NAMALWA (cell line): ENCODE measurements around the gene PLEKHH3.

ENCODE experiments used
- DNase-seq: peaks from one replicate; pipeline ENCODE4 v3.0.0-alpha.2; 2015; ENCODE audit warnings: low spot score

Gene PLEKHH3

DNA sequence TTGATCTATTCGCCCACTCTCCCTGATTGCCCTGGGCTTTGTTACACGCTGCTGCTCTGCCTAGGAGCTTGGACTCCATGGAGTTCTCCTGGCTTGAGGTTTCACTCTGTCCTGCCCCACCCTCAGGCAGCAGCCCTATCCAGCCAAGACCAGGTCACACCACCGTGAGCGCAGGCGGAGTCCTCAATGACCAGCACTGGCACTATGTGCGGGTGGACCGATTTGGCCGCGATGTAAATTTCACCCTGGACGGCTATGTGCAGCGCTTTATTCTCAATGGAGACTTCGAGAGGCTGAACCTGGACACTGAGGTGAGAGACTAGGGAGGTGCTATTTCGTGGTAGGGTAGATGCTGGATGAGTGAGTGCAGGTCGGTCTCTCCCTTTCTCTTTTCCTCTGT, 9.0 kb upstream of the PLEKHH3 start:
- no peak for DNase-seq

DNA sequence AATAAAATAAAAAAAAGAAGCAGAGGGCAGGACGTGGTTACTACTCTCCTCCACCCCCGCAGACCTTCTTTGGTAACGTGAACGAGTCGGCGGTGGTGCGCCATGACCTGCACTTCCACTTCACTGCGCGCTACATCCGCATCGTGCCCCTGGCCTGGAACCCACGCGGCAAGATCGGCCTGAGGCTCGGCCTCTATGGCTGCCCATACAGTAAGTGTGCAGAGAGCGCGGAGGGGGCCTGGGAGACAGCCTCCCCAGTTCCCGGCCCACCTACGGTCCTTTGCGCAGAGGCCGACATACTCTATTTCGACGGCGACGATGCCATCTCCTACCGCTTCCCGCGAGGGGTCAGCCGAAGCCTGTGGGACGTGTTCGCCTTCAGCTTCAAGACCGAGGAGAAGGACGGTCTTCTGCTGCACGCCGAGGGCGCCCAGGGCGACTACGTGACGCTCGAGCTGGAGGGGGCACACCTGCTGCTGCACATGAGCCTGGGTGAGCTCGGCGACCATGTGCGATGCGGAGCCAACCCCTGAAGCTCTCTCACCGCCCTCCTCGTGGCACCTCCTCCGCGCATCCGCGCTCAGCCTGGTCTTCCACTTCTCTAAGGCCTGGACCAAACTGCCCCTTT, 8.2 kb upstream of the PLEKHH3 start:
- DNase-seq = no peak

DNA sequence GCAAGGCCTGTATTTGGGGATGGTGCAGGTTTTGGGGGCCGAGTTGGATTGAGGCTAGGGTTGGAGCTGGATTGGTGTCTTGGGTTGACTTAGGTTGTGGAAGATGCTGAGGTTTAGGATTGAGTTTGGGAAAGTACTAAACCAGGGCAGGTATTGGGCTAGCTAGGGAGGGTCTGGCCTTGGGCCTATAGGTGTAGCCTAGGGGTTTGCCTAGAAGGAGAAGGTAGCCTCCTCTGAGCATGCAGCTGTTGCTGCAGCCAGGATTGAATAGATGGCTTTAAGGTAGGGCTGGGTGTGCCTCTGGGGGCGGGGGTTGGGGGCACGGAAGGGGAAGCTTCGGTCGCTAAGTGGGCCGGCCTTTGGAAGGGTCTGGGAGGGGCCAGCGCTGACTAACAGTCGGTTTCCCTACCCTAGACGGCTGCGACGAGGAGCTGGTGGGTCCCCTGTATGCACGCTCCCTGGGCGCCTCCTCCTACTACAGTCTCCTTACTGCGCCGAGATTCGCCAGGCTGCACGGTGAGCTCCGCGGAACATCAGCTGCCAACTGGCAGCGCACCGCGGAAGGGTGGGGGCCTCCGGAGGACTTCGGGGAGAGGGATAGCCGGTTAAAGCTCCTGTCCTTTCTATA, 6.7 kb upstream of the PLEKHH3 start:
- no peak for DNase-seq

DNA sequence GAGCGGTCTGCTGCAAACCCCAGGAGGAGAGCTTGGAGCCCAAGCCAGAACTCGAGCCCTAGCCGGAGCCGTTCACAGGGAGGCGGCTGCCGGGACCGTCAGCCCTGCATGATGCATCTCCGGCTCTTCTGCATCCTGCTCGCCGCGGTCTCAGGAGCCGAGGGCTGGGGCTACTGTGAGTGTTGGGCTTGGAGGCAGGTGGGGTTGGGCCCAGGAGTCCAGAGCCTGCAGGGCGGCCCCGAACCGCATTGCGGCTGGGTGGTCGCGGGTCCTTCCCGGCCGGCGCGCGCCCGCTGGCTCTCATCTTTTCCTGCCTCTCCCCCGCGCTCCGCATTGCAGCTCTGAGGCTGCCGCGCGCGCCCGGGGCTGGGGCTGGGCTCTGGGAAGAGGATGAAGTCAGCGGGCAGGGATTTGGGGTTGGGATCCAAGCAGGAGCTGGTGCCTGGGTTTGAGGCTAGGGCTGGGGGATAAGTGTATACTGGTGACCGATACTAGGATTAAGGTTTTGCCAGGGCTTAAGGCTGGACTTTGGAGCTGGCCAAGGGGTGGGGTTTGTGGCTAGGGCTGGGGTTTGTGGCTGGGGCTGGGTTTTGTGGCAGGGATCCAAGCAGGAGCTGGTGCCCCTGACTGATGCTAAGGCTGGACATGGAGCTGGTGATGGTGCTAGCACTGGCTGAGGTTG, 6.1 kb upstream of the PLEKHH3 start:
- no peak for DNase-seq

DNA sequence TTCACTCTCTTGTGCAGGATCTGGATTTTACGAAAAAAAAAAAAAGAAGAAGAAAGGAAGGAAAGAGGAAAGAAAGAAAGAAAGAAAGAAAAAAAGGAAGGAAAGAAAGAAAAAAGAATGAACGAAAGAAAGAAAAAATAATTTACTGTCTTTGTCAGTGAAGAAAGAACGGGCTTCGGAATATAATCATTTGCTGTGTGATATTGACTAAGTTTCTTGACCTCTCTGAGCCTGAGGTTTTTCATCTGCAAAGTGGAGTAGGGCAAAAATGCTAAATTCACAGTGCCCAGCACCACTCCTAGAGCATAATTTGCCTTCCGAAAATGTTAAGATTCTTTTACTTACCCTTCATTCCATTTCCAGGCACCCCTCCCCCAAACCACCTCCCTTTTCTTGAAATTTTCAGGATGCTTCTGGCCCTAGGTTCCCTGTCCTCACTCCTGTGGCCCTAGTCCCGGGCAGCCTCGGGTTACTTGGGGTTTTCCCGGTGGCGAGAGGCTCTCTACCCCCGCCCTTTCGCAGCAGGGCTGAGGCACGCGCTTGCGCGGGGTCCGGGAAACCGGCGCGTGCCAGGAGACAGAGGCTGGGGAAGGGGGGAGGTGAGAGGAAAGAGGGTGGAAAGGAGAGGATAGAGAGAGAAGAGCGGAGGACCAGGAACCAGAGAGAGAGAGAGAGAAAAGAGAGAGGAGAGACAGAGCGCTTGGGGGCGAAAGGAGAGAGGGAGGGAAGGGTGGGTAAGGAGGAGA, 5.4 kb upstream of the PLEKHH3 start, which contains the start of gene CNTNAP1:
Gene CNTNAP1, plus strand, starts transcription at position 556 of the 746 bp plus-strand sequence. CDS start 299 bp downstream, outside the sequence.
- no peak for DNase-seq

DNA sequence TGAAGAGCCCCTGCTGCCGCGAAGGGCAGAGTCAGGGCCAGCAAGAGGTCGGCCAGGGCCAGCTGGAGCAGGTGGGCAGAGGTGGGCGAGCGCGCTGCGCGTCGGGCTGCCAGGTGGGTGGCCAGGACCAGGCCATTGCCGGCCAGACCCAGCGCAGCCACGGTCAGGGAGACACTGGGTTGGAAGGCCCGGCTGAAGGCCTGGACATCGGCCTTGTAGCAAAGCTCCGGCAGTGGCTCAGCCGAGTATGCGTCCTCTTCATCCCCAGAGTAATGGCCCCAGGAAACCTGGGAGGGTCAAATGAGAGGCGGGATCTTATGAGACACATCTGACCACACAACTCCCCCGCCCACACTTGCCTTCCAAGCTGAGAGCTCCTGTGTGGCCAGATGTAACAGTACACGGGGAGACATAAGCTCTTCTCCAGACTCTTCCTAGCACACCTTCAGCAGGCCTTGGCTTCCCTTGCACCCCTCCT, 3.6 kb upstream of the PLEKHH3 start:
- DNase-seq = peak; percentile 26

DNA sequence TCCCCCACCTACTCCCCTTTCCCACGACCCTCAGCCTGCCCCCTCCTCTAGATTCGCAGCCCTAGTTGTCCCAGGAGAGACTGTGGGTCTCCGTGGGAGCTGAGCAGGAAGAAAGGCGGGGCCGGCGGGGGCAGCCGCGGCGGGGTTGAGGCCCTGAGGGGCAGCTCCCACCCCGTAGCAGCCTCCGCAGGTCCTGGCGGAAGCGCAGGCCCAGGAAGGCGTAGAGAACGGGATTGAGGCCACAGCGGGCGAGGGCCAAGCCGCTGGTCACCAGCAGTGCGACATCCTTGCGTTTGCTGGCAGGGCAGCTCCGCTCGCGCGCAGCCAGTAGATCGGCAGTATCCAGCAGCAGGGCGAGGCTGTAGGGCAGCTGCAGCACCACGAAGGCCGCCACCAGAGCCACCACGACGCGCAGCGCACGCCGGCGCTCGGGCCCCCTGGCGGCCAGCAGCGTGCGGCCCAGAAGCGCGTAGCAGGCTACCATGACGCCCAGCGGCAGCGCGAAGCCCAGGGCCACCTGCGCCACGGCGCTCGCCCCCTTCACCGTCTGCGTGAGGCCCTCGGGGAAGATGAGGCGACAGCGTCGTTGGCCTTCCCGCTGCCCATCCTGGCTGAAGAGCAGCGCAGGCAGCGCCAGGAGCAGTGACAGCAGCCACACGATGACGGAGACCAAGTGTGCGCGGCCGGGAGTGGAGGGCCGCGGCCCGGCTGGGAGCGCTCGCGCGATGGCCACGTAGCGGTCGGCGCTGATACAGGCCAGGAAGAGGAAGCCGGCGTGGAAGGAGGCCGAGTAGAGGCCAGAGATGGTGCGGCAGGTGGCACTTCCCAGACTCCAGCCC, 2.9 kb upstream of the PLEKHH3 start:
- DNase-seq = peak; percentile 90

DNA sequence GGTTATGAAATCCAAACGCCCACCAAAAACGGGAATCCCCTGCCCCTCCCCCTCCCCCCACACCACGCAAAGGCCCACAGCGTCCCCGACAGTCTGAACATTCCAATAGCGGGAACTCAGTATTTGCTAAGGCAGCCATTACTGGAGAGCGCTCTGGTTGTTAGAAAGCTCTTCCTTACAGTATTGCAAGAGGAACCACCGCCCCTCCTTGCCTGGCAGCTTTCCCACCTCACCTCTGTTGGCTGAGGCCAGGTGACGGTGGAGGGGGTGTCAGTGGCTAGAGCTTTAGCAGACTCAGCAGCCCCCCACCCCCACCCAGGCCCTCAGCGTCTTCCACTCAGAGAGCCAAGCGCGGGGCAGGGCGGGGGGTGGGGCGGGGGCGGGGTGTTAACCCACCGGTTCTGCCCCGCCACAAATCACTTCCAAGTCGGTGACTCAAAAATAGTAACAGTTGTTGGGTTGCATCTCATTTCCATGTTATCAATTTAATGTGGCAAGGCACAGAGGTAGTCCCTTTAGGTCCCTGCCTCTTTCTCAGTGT, 2.2 kb upstream of the PLEKHH3 start:
- DNase-seq = peak; percentile 71

DNA sequence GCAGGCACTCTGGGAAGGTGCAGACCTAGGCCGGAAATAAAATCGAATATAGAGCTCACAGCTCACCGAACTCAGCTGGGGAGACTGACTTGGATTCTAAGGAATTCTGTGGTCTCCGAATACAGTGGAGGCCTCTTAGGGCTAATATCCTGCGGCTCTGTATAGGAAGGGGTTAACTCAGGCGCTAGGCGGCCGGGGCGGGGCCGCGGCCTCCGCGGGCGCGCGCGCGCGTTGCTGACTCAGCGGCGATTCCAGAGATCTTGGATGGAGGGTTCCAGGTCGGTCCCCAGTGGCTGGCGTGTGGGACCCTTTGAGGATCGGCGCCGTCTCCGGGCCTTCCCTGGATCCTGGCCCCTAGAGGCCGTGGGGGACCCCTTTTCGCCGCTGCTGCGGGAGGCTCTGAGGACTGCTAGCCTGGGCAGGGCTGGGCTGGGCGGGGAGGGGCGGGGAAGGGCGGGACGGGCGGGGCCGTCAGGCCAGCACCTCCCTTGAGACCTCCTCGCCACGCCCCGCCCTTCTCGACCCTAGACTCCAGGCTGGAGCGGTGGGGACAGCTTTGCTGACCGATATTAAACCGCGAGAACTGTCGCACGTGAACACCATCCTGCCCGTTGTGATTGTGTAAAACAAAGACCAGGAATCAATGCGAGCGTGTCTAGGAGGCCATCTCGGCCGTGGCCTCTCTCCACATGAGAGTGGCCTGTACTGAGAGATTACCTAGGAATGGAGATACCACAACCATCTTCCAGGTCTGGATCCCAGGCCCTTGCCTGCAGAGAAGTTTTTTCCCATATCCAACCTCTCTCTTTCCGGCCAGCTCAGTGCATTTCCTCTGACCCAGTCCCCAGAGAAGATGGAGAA, 1.4 kb upstream of the PLEKHH3 start:
- peak; percentile 94 for DNase-seq

DNA sequence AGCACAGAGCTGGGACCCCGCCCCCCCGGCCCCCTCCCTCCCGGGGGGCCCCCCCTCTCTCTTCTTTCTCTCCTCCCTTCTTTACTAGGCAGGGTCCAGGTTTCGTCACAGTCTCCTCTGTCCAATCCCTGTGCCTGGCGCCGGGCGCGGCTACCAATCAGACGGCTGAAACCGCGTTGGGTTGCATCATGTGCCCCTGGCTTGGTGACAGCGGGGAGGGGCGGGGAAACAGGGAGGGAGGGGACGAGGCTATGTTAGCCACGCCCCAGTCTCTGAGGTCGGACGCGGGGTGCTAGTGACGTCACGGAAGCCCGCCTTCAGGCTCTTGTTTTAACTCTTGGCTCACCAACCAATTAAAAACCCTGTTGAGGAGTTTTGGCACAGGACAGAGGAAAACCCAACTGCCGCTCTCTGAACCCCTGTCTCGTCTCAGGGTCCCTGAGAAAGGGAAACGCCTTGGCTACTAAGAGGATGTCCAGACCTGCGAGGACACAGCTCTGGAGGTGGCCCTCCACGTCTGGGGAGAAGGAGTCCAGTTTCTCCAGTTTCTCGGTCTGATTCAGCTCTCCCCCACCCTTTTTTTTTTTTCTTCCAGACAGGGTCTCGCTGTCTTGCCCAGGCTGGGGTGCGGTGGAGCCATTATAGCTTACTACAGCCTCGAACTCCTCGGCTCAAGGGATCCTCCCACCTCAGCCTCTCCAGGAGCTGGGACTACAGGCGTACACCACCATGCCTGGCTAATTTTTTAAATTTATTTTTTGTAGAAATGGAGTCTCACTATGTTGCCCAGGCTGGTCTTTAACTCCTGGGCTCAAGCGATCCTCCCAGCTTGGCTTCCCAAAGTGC, 441 bp upstream of the PLEKHH3 start:
- DNase-seq = peak; percentile 100

DNA sequence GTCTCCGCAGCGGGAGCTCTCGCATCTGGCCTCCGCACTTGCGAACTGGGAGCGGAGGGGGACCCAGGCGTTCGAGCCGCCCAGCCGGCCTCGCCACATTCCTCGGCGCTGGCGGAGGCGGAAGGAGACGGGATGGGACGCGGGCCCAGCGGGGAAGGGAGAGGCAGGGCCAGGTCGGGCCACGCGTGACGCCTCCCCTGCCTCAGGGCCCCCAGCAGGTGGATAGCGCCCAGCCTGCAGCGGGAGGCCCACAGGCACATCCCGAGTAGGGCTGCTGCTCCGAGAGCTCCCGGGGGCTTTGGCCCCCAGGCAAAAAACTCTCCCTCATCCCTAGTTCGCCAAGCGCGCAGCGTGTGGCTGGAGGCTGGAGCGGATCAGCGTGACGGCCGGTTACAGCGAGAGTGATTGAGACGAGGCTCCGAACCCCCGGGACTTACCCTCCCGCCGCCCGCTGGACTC, 800 bp downstream of the PLEKHH3 start:
- DNase-seq = peak; percentile 21

DNA sequence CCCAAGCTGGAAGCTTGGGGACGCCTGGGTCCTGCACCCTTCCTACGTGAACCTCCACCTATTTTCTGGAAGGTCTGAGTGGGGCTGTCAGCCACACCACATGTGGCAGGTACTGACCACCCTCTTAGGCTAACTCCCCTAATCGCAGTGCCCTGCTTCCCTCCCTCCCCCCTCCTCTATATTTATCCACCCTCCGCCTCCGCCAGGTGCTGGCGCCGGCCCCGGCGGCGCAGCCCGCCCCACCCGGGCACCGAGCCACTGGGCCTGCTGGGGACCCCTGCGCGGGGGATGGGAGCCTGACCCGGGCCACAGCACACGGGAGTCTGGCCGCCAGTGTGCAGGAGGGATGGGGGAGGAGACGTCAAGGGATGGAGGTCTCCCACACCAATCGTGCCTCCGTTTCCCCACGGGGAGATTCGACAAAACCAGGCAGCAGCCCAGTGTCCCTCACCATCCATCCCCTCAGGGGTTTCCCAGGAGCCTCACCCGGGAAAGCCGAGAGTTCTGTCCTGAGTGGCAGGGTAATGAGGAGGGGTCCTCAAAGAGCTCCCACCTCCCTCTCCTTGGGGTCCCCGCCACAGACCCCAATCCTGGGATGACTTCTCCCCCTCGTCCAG, 1.3 kb downstream of the PLEKHH3 start:
- DNase-seq = peak; percentile 40

DNA sequence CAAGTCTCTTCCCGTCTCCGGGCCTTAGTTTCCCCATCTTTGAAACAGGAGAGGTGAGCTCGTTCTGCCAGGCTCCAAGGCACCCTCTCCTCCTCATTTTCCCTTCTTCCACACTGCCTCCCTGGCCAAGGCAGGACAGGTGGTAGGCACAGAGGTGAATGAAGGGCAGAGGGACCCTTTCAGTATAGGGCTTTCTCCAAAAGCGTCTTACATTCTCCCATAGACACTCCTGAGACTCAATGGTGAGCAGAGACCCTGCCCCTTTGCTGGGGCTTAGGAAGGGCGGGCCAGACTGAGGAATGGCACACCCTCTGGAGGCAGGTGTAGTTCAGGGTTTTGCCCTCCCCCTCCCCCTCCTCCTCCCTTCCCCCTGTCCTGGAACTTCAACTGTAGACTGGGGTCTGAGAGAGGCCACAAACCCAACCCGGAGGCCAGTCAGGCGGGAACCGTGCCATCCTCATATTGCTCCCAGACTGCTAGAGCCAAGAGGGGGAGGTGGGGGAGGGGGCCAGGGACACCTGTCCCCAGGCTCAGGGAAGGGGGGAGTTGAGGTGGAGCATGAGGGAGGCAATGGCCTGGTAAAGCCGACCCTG, 1.9 kb downstream of the PLEKHH3 start:
- peak; percentile 45 for DNase-seq

DNA sequence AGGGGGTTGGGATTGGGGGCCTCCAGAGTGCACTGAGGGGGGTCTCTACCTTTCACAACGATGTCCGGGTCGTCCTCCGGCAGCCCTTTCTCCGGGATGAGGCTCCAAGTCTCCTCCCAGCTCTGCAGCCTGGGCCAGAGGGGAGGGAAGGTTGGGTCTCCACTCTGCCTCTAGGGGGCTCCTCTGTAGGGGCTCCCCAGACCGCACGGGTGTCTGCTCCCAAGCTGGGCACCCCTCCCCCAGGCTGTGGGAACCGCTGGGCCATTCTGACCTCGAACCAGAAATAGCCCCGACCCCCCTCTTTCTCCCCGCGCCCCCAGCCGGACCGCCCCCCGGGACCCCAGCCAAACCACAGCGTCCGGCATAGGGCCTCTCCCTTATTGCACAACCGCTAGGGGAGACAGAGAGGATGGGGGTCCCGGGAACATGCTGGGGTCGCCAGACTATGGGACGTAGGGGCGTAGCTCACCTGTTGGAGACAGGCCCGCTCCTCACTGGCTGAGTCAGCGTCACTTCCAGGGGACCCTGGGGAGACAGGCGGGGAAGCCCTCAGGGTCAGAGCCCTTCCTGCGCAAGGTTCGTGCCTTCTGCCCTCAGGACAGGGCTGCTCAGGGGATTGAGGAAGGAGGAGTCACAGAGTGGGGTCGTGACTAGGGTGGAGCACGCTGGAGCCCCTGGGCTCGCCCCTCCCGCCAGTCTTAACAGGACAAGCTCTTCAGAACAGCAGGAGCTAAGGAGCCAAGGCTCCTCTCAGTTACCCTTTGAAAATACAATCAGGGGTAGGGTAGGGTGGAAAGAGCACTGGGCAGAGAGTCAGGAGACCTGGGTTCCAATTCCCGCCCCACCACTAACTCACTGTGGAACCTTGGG, 2.7 kb downstream of the PLEKHH3 start:
- peak; percentile 67 for DNase-seq

DNA sequence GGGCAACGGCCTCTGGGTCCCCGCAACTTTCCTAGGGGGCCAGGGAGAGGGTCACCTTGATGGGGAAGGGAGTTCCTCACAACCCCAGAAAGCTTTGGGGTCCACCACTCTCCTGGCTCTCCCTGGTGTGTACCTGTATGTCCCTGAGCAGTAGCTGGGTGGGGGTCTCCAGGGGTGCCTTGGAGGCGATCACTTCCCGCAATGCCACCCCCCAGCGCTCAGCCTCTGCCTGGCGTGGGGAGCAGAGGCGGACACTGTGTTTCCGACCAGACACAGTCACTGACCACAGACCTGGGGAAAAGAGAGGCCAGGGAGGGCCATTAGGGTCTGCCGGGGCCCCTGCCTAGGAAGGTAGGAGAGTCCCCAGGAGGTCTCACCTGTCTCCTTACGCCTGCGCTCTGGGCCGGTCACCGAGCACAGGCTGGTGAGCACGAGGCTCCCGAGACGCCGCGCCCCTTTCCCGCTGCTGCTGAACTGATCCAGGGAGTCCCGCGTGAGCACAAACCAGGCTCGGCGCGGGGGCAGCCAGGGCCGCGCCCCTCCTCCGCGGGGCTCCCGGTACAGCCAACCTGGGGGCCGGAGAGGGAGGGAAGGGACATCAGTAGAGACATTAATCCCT, 3.4 kb downstream of the PLEKHH3 start:
- DNase-seq = no peak

DNA sequence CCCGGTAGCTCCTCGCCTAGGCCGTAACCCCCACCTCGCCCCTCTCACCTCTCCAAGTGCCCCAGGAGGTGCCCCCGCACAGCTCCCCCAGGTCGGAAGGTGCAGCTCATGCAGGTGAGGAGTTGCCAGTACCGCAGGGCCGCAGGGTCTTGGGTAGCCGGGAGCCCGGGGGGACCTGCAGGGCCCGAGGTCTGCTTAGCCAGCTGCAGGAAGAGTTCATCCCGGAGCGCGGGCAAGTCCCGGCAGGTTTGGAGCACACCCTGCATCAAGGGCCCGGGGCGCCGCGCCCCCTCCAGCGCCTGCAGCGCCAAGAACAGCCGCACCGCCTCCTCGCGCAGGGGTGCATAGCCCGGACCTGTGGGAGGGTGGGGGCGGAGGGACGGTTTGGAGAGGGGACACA, 4.8 kb downstream of the PLEKHH3 start:
- no peak for DNase-seq
